Lung microvascular endothelial cell (primary cell): ENCODE data around the gene MUC5B. TPM values are rescaled to one million over a fixed set of nuclear protein-coding genes. Genes with fewer than 3 reads are reported as not detected.
A peak's percentile ranks its signal among the peaks of the same experiment; 100 is the strongest.

Experiments used
- DNase-seq, 2 donors: peaks; one replicate each; pipeline versions ENCODE4 v3.0.0 to v3.0.0-alpha.2; 2010; ENCODE audit warnings: low read depth in 2 of 2
- total RNA-seq: library from RNA; depleted of rRNA; stranded (reverse); fragments of >200 nt; gene quantifications from 2 replicates; pipeline ENCODE4 v1.2.1, GENCODE V29; 2014

The MUC5B gene
- total RNA-seq, 1 donor from 2014 or later: not detected

DNA sequence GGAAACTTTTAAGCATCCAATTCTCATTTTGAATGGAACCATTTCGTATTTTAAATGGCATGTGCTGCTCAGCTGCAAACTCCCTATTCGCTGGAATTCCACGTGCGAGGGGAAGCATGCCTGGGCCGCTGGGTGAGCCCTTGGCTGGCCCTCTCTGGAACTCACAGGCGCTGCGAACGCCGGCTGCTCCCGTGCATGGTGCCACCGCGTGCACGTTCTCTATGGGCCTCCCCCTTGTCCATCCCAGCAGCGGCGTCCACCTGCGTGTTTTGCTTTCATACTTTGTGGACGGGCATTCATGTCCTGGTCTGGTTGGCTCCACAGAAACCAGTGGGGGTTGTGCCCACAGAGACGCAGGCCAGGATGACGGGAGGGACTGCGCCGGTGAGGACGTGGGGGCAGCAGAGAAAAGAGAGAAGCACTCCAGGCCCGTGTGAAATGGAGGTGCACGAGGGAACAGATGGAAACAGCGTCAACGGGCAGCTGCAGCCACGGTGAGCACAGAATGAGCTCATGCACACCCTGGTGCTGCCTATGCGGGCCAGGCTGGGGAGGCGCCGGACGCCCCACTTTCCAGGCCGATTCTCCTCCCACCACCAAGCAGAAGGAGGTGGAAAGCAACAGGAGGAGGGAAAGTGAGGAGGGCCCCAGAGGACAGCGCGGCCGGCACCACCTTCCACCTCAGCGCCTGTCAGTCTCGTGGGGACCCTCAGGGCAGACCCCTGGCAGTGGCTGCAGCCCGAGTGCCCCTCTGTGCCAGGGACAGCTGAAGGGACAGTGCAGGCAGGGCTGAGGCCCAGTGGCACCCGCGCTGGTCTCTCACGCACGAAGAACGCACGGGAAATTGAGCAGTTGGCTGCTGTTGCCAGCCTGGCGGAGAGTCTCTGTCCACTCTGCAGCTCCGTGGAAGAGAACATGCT, 57.5 kb downstream of the MUC5B start:
- no peak for DNase-seq

DNA sequence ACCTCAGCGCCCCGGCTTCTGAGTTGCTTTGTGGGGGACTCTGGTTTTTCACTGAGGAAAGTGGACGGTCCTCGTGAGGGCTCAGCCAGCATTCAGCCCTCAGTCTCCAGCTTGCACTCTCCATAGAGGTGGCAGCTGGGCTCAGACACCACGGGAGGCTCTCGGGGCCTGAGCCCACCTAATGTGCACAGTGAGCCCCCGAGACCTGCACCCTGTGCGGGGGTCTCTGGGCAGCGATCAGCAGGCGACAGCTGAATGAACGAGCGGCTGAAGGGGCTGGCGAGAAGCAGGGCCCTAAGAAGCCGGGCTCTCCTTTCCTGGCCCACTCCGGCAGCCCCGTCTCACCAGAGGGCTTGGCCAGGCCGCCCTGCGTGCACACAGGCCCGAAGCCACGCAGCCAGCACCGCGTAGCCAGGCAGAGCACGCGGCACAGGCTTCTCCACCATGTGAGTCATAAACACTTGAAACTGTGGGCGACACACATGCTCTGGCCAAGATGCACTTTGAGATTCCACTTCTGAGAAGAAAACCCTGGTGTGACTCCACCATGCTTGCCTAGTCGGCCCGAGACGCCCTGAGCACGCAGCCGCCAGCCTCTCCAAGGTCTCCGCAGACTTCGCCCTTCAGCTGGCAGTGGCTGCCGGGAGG, 58.6 kb downstream of the MUC5B start:
- peak in 1 of 2 donors; percentile 28 for DNase-seq

DNA sequence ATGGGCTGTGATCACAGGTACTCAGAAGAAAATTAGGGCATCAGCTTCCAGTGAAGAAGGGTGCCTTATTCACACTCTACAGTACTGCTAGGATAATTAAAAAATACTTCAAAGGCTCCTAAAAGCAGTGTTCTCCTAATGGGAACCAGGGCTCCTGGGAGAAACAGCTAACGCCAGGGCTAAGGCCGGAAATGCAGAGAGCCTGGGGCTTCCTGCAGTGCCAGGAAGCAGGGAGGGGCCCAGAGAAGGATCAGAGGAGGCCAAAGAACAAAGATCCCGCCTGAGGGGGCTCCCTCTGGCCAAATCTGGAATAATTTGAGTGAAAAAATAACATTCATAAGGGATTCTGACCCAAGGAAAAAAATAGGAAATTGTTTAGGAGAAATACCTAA, 59.1 kb downstream of the MUC5B start:
- DNase-seq: peak in 1 of 2 donors; percentile 17

DNA sequence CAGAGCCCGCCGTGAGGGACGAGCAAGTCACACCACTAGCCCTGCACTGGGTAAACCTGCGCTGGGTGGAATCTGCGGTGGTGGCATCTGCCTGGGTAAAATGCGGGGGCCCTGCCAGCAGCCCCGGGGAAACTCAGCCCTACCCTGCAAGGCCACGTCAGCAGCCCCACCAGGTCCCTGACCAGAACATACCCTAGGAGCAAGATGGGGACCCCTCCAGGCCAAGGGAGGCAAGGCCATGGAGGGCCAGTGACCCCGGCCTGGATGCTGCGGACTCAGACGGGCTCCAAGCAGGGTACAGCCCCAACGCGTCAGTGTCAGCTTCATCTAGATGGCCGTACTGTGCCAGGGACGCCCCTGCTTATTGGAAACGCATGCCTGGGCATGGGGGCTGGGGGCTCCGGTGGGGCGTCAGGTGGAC, 60.2 kb downstream of the MUC5B start:
- DNase-seq: no peak

DNA sequence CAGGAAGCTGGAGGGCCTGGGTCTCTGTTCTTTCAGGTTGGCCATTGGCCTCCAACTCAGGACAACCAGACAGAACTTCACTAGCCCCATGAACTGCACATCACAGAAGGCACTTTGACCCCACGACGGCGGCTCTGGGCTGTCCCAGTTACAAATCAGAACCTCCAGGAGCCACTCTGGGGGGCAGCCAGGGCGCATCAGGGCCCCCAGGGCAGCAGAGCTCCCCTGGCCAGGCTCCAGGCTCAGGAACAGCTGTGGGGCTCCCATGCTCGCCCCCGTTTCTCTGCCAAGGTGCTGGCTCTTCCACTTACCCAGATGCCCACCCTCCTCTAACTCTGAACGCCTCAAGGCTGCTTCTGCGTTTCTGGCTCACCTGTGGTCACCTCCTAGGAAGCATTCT, 61.0 kb downstream of the MUC5B start:
- no peak for DNase-seq

DNA sequence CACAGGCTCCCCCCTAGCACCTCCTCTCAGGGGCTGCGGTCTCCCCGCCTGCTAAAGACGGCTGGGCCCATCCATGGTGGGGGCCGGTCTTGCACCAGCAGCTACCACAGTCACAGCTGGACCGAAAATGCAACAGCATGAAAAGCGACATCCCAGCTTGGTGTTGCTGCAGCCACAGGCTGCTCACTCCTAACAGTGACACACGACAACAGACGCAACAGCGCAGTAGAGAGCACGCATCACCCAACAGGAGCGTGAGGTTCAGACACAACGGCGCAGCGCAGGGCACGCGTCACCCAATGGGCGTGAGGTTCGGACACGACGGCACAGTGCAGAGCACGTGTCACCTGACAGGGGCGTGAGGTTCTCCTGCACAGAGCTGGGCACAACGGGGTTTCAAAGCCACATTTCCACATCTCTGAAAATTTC, 62.5 kb downstream of the MUC5B start:
- no peak for DNase-seq

DNA sequence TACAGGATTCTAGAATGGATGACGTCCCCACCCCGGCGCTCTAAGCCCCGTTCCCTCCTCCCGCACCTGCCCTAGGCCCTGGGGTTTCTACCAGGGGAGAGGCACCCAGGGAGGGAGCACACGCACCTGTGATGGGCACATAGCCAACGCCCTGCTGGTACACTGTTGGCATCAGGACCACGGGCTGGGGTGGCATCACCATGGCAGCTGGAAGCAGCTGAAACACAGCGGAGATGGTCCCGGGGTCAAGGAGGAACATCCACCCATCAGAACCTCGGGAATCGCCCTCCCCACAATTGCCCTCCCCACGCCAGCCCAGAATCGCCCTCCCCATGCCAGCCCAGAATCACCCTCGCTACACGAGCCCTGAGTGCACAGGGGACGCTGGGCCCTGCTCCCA, 63.0 kb downstream of the MUC5B start:
- no peak for DNase-seq

DNA sequence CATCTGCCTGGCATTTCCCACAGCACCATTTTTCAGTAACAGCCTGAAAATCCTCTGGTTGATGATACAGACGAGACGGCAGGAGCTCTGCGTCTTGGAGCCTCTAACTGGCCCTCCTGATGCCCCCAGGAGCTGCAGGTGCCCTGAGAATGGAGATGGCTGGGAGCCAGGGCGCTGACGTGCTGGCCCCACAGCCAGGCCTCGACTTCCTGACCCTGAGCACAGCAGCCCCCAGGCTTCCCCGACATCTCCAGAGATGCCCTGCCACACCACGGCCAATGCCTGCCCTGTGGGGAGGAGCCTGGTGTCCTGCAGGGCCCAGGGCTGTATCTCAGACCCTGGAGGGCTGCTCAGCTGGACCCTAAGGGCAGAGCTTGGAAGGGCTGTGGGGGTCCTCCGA, 65.1 kb downstream of the MUC5B start:
- DNase-seq: no peak

DNA sequence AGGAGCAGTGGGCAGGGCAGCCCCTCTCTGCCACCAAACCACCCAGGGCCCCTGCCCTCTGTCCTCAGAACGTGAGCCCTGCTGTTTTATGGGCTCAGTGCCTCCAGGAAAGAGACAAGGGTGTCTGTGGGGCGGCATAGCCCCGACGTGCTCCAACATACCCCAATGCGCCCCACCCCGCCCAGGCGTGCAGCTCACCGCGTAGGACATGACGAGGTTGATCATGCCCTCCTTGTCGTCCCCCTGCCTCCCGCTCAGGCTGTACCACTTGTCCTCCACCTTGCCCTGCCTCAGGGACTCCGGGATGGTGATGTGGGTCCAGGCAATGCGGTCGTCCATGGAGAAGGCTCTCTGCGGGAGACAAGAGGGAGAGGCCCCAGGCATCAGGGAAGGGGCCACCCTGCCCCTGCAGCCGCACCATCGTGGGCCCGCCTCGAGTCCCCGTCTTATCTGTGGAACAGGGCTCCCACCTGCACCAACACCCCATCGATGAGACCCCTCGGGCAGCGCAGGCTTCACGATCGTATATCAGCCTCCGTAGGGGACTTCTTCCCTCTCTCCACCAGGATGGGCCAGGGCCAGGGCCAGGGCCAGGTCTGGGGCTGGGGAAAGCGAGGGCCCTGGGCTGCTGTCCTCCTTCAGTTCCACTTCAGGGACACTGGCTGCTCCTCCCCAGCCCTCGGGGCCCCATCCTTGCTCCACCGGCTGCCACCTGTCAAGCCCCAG, 65.7 kb downstream of the MUC5B start:
- no peak for DNase-seq

DNA sequence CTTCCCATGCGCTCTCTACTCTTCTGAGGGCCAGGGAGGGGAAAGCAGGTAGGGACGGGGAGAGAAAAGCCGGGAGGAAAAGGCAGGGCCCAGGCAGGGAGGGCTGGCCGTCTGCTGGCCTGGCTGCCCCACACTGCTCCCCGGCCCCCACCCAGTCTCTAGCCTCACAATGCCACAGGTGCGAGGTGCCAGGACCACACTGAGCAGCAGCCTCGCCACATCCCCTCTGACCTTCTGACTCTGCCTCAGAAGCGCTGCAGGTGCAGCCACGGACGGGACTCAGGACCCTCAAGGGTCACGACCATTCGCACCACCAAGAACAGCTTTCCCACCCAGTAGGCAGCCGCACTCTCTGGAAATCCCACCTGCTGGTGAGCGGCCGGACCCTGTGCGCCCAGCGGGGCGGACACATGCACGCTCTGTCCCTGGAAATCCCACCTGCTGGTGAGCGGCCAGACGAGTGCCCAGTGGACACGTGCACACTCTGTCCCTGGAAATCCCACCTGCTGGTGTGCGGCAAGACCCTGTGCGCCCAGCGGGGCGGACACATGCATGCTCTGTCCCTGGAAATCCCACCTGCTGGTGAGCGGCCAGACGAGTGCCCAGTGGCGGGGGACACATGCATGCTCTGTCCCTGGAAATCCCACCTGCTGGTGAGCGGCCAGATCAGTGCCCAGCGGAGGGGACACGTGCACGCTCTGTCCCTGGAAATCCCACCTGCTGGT, 66.5 kb downstream of the MUC5B start:
- DNase-seq: no peak

DNA sequence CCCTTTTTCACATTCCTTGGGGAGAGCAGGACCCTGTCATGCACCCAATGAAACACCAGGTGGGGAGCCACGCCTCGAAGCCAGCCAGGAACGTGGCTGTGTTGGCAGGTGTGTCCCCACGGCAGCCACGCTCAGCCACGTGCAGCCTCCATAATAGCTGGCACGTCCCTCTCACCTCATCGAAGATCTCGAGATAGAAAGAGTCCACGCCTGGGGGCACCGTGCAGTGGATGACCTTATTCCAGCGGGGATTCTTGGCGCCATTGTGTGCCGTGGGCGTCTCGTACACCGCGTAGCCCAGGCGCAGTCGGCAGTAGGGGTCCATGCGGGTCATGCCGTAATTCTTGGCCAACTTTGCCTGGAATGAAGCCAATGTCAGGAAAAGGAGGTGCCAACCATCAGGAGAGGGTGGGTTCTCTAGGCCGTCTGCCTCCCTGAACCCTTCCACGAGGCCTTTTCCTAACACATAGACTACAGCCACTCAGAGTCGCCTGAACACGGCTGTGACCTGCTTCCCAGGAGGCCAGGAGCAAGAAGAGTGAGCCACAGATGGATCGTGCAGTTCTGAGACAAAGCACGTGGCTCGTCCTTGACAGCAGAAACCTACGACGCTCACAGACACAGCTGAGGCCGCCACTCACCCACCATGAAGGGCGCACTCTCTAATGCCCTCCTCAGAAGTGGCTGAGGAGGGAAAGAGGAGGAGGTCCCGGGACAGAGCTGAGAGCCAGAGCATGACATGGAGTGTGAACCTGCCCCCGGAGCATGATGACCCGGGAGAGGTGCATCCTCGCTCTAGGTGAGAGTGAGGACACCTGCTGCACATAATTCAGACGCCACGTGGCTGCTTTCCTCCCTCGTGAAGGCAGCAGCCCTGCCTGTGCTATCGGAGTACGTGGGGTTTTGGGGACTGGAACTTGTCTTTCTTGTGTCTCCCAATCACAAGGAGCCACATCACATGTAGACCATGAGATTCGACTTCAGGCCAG, 67.5 kb downstream of the MUC5B start:
- DNase-seq: no peak

DNA sequence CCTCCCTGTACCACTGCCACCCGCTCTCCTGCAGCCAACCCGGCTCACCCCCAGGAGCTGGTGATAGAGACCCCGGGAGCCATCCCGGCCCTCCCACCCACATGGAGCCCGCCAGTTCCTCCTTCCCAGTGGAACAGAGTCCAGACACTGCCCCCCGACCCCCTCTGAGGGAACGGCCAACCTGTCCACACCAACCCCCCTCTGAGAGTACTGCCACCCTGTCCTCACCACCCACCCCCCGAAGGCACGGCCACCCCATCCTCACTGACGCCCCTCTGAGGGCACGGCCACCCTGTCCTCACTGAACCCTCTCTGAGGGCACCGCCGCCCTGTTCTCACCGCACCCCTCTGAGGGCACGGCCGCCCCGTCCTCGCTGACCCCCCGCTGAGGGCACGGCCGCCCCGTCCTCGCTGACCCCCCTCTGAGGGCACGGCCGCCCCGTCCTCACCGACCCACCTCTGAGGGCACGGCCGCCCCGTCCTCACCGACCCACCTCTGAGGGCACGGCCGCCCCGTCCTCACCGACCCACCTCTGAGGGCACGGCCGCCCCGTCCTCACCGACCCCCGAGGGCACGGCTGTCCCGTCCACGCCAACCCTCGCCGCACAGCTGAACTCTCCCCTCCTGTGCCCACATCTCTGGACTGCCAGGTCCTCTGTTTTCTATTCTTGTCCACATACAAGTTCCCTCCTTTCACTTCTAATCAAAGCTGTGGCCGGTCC, 68.6 kb downstream of the MUC5B start:
- no peak for DNase-seq

DNA sequence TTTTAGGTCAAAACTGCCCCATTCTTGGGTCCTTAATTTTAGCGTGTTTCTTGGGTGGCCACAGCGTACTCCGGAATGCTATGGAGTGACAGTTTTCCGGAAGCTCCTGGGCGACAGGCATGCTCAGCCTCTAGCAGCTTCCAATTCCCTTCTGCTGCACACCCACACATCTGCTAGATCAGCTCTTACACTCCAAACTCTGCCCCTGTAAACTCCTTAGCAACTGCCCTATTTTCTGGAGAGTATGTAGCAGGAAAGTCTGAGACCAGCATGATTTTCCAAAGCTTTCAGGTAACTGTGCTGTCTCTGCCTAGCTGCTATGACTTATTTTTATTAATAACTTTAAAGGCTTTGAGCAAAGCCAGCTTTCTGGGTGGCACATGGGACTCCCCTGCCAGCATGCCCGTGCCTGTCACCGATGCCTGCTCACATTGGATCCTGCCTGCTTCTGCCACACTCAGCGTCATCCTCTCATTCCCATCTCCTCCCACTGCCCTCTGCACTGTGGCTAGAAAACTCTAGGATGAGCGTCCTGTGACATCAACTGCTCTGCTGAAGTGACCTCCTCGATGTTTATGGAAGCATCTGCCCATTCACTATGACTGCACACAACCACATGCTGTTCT, 69.3 kb downstream of the MUC5B start:
- DNase-seq: no peak

DNA sequence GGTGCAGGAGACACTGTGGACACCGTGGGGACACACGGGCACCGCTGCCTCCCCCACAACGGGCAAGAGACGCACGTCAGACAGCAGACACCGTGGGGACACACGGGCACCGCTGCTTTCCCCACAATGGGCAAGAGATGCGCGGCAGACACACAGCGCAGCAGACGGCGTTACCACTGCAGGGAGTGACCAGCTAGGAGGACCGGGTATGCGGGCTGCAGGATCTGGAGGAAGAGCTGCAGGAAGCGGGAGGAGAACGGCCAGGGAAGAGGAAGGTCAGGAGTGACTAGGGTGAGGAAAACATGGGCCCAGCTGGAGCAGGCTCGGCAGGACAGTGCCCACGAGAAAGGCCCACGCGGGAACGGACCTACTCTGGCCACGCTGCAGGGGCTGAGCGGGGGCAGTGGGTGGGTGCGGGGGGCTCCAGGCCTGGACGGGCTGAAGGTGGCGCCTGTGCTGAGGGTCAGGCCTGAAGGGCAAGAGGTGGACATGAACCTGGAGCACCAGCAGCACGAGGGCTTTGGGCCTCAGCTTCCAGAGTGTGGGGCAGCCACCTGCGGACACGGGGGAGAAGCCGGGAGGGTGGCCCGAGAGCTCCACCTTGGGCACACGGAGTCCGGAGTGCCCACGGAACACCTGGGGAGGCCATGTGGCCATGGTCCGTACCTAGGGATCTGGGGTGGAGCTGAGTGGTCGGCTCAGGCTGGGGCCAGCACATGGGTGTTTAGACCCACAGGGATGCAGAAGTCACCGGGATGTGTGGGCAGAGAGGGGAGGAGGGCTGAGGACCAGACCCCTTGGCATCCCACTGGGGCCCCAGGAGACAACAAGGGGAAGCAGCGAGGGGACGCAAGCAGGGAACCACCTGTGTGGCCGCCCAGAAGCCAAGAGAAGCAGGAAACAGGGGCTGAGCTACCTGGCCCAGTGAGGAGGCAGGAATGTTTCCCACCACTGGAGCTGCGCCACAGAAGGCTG, 70.1 kb downstream of the MUC5B start:
- peak in 1 of 2 donors; percentile 19 for DNase-seq

DNA sequence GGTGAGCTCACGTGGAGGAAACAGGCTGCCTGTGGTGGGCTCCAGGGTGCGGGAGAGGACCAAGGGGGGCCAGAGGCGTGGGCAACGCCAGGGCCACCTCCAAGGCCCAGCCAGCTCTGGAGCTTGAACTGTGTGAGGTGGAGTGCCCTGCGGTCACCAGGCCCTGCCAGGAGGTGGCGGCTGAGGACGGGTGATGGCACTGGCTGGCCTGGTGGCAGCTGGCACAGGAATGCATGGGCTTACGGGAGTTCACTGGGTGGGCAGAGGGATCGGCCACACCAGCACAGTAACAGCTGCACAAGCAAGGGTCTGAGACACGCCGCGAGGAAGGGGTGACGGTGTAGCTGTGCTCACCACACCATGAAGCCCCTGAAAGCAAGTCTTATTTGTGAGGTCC, 70.8 kb downstream of the MUC5B start:
- DNase-seq: peak; percentile 33 to 56

DNA sequence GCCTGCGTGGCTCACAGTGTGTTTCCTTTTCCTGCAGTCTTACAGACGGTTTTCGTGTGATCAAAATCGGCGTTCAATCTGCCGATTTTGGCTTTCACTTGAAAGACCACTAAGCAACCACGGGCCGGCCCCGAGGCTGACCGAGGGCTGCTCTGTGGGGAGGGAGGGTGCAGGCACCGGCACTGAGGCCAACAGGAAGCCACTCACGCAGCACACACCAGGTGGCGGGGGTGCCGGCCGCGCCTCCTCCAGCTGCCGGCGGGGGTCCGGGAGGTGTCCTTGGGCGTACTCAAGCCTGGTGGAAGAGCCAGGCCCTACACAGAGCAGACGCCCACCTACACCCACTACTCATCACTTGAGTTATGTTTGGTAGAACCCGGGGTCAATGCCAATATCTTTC, 72.2 kb downstream of the MUC5B start:
- no peak for DNase-seq

DNA sequence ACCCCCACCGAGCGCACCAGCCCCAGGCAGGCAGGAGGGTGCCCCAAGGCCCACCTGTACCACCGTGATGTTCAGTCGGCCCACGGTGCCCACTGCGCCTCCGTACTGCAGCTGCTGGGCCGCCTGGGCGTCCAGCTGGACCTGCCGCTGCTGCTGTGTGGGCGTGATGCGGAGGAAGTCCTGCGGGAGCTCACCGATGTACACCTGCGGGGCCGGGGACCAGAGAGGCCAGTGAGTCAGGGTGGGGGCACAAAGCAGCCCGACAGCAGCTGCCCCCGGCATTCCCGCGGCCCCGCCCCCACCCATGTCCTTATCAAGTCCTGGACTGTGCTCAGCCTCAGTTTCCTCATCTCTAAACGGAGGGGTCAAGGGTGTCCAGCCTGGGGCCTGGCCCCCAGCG, 72.7 kb downstream of the MUC5B start:
- DNase-seq: no peak

DNA sequence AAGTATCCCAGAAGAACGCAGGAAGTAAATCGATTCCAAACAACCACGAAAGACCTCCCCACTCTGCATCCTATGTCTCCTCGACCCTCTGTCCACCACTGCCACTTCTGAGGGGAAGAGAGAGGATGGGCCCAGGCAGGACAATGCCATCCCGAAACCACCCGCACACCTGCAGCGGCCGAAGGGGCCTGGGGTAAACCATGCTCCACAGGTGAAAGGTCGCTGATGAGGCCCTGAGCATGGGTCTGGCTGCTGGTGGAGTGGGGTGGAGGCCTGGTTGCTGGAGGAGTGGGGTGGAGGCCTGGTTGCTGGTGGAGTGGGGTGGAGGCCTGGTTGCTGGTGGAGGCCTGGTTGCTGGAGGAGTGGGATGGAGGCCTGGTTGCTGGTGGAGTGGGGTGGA, 73.4 kb downstream of the MUC5B start:
- DNase-seq: no peak
